VCaP (cell line): Measurements from ENCODE around the gene ENAH.
A peak's percentile ranks its signal among the peaks of the same experiment; 100 is the strongest.

Source experiments
- H3K27ac ChIP-seq: fragments of 450-650 bp; 2 replicates; pipeline ENCODE4 v1.5.1; 2017
- TF ChIP-seq, protein P1 (sequence below): fragments of 450-650 bp; conservative IDR thresholded peaks from 2 replicates; pipeline ENCODE4 v1.5.1; 2017; ENCODE audit warnings: mild to moderate bottlenecking, moderate library complexity

ENAH gene

DNA sequence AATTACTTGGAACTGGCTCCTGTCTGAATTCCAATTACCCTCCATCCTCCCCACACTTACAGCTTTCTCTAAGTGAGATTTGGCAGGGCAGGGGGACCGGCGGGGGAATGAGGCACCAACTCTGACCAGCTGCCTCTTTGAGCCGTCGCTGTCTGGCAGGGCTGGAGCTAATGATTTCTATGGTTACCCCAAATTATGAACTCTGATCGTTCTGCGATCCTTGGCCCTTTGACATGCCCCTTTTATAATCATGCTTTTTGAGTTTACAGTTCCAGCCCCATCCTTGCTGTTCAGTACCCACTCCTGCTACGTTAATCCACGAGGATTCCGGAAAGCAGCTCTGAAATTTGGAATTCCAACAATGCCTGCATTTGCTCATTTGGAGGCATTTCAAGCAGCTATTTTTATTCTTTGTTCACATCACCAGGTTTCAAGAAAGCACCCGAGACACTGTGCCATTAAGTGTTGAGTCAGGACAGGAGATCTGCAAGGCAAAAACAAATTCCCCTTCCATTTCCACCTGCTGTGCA lies 170.4 kb downstream of the ENAH start:
- no peak overlapping the region for H3K27ac ChIP-seq
- TF ChIP-seq, protein P1, sequence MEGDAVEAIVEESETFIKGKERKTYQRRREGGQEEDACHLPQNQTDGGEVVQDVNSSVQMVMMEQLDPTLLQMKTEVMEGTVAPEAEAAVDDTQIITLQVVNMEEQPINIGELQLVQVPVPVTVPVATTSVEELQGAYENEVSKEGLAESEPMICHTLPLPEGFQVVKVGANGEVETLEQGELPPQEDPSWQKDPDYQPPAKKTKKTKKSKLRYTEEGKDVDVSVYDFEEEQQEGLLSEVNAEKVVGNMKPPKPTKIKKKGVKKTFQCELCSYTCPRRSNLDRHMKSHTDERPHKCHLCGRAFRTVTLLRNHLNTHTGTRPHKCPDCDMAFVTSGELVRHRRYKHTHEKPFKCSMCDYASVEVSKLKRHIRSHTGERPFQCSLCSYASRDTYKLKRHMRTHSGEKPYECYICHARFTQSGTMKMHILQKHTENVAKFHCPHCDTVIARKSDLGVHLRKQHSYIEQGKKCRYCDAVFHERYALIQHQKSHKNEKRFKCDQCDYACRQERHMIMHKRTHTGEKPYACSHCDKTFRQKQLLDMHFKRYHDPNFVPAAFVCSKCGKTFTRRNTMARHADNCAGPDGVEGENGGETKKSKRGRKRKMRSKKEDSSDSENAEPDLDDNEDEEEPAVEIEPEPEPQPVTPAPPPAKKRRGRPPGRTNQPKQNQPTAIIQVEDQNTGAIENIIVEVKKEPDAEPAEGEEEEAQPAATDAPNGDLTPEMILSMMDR, result no peak

GRCh38 chr1:225481738-225482137 lies 171.2 kb downstream of the ENAH start:
- no peak overlapping the region for H3K27ac ChIP-seq
- TF ChIP-seq, protein P1, result no peak

- 0 out of 2 replicates have a peak overlapping the region, but pooled peaks have one; percentile 5 for H3K27ac ChIP-seq
- TF ChIP-seq, protein P1, result peak; percentile 81
Measured at GRCh38 chr1:225480825-225481434, 172.0 kb downstream of the ENAH start.

DNA sequence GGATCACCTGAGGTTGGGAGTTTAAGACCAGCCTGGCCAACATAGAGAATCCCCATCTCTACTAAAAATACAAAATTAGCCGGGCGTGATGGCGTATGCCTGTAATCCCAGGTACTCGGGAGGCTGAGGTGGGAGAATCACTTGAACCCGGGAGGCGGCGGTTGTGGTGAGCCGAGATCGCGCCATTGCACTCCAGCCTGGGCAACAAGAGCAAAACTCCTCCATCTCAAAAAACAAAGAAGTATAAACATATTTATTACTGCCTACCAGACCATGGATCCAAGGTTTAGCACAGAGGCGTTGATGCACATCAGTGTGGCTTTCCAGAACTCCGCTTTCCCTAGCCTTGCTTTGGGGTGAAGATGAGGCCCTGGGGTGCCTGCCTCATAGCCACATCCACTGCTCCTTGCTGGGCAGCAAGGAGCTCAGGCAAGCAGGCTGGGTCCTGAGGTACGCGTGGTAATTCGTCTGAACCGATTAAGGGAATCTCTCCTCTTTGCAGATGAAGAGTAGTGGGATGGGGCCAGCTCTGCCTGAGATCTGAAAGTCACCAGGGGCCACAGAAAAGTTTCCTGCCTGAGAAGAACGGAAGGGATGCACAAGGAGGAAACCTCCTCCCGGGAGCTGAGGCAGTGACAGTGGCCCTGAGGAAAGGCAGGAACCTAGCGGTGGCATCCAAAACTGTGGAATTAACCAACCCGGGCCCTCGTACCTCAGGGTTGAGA lies 172.8 kb downstream of the ENAH start:
- TF ChIP-seq, protein P1, result no peak
- H3K27ac ChIP-seq, result no peak overlapping the region

GRCh38 chr1:225479341-225479740 lies 173.6 kb downstream of the ENAH start:
- no peak overlapping the region for H3K27ac ChIP-seq
- TF ChIP-seq, protein P1, result no peak

DNA sequence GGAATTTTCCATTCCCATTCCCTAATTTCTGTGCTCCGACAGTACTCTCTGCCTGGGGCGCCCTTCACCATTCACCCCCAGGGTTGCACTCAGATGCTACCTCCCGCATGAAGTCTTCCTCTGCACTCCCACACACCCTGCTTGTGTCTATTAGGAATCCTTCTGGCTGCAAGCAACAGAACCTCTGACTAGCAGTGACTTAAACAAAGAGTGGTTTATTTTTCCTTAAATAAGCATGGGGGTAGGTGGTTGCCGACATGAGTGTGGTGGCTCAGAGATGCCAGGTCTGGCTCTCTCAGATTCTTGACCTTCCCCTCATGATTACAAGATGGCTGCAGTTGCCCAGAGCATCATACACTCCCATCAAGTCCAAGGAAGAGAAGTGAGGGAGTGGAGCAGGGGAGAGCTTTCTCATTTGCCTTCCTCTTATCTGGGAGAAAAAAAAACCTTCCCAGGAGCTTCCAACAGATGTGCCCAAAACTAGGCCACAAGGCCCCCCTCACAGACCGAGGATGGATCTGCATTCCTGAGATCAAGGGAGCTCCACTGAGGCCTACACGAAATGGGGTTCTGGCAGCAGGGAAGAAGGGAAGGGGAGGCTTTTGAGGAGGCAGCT lies 175.5 kb downstream of the ENAH start:
- TF ChIP-seq, protein P1, result no peak
- H3K27ac ChIP-seq, result no peak overlapping the region

- H3K27ac ChIP-seq, result no peak overlapping the region
- TF ChIP-seq, protein P1, result no peak
Measured at GRCh38 chr1:225476538-225476988, 176.4 kb downstream of the ENAH start.
